ENCODE measurements around the gene FARP1.

FARP1 gene

DNA sequence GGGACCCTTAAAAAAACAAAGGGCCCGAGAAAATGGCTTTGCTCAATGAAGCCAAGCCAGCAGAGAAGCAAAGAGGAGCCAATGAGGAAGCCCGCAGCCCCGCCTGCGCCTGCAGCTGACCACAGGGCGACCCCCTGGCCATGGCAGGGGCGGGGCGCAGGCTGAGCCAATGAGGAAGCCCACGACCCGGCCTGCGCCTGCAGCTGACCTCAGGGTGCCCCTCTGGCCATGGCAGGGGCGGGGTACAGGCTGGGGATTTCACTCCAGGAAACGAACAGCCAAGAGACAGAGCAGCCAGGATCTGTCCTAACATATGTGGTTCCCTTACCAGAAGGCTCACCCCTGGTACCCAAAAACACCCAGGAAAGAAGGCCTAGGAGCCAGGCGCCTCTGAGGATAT is 332.6 kb downstream of the FARP1 start:
- DNase-seq, result no peak

DNA sequence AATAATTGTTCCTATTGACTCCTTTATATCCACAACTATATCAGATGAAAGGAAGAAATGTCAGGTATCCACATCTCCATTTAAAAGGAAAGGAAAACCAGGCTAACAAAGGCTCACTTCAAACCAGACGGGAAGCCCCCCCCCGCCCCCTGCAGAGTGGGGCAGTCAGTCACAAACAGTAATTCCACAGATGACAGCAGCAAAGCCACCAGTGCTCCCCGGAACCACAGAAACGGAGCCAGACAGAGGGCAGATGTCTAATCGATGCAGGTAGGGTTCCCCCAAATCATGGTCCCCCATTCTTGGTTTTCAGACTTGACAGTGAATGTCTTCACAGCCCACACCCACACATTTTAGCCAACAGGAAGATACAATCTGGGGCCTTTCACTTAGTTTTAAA is 333.2 kb downstream of the FARP1 start:
- no peak for DNase-seq

DNA sequence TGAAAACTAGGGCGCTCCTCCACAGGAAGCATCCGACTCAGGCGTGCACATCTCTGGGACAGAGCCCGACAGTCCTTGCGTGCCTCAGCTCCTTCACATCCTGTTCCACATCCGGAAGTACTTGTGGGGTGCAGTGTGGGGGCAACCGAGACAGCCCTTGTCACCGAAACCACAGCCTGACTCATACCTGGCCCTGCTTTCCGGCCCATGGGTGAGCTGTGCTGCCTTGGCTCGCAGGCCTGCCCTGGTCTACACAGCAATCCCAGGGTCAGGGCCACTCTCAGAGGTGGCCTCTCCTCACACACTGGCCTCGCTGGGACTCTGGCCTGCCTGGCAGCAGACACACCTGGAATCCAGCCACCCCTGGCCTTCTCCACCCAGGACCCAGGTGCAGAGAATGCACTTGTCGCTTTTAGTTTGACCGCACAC is 333.7 kb downstream of the FARP1 start:
- DNase-seq, result no peak

DNA sequence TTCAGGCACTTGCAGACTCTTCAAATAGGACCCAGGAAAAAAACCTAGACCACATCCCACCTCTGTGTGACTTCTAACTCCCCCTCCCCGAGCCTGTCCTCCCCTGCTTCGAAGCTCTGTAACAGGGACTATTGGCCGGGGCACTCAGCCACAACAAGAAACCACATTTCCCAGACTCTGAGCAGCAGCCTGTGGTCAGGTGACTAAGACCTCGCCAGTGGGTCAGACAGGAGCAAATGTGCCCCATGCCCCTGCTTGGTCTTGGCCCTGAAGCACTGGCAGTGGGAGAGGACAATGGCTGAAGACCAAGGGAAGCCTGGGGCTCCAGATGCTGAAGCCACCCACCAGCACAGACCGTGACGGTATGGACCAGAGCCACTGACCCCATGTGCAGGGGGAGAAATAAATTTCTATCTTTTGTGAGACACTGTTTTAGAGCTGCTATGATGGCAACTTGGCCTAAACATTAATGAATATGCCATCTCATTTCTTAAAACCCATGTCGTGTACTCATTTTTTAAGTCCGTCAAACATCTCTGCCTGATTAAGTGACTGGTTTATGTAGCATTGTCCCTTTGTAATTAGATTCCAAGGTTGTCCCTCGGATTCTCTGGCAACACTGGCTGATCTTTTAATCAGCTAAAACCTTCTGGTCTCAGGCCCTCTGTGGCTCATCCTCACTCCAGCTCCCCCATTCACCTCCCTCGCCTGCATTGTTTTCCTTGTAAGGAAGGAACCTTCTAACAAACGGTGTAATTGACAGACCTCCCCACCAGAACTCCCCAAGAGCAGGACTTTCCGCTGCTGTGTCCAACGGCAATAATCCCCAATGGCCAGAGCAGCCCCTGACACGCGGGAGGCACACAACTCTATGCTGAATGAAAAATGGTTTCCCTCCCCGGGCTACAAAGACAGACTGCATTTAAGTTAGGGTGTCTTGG is 335.6 kb downstream of the FARP1 start:
- DNase-seq, result no peak

DNA sequence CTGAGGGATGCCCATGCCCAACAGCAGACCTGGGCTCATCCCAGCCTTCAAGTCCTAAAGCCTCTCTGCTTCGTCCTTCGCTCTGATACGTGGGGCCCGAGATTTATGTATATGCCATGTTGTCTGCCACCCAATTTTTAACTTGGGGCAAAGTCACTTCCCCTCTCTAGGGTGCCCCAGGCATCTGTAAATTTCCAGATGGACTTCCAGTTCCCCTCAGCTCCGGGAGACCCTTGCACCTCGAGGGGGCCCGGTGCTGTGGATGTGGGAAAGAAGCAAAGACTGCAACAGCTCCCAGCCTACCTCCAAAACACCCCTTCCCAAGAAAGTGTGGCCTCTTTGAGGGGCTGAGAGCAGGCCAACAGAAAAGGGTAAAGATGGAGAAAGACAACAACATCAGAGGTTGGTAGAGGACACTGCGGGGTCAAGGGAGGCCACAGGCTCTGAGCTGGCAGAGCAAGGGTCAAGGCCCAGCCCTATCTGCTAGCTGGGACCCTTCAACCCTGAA is 336.7 kb downstream of the FARP1 start:
- DNase-seq, result no peak

DNA sequence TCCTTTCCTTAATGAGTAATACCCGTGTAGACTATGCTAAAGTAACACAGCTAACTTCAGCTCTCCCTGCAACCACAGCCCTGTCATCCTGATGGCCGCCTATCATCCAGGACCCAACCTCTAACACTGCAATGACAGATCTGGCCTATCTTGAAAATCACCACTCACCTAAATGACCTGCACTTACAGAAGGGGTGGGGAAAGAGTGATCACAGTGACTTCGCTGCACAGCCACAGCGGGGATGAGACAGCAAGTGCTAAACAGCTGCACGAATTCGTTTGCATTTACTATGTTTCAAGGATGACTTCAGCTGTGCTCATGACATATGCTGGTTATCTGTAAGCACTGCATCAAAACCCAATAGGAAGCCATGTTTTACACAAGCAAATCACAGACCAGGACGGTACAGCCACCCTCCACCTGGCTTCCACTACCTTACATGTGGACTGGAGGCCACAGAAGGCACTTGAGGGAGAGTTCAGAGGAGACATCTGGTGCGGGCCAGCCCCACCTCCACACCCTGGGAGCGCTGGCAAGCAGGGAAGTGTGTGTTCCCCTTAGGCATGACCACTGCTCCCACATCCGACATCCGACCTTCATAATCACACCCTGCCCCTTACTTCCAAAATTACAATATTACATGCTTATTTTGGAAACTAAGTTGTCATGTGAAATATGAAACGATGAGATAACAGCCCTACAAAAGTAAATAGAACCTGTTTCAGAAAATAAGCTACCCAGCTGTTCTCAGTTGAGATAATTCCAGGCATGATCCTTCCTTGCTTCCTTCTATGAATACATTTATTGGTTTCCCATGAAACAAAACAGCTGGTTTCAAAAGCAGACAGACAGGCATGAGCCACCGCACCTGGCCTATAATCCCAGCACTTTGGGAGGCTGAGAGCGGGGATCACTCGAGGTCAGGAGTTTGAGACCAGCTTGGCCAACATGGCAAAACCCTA is 338.3 kb downstream of the FARP1 start:
- no peak for DNase-seq

DNA sequence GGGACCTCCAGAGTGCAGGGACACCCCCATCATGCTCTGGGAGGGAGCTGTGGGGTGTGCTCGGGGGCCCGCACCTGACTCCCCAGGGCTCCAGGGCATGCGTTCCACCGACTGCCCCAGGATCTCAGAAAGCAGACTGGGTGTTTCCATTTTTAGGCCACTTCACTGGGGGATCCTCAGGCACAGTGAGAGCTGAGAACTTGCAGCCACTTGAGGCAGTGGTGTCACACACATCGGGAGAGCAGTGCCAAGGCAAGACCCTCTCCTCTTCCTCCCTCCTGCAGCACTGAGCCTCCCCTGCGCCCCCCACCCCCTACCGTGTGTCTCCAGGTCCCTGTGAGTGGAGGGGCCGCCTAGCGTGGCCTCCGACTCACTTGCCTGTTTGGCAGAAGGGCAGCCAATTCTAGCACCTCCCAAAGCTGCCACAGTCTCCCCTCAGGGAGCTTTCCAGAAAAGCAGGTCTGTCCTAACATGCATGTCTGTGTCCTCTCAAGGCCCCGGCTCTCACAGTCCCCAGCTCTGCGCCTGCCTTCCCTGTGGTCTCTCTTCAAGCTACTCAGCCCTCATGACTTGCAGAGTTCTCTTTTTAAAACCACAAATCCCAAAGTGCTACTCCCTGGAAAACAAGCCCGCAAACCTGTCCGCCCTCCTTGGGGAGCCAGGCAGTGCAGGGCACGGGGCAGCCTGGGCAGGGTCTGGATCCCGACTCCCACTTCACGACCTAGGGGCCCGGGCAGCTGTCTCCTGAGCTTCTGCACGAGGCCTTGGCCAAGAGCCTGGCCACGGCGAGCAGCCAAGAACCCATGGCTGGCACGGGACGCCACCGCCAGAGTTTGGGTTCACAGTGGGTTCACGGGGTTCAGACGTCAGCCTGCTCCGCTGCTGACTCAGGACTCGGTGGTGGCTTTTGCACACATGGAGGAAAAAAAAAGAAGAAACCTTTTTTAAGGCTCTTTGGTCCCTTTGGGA is 339.9 kb downstream of the FARP1 start:
- peak; percentile 86 for DNase-seq

DNA sequence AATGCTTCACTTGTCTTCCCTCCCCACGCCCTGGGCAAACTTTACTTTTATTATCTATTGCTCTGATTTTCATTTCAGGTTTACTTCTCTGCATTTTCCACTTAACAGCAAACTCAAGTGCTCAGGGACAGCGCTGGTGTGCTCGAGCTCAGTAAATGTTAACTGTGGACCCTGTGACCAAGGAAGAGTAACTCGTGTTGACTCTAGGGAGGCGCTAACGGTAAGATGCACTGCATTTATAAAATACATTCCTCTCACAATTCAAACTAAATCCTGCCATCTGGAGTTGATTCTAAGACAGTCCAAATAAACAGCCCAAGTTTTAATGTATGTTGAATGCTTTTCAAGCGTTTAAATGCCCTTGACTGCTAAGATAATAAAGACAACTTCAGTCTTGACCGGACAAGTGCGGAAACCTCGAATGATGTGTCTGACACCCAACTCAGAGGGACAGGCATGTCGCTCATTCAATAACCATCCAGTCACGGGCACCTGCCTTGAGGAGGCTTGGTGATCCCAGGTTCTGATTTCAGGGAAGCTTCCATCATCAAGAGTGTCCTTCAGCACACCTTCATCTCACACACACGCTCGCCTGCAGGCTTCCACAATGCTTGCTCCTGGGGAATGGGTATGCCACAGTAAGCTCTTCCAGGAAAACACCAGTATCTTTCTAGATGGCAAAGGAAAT is 340.9 kb downstream of the FARP1 start:
- peak; percentile 87 for DNase-seq

DNA sequence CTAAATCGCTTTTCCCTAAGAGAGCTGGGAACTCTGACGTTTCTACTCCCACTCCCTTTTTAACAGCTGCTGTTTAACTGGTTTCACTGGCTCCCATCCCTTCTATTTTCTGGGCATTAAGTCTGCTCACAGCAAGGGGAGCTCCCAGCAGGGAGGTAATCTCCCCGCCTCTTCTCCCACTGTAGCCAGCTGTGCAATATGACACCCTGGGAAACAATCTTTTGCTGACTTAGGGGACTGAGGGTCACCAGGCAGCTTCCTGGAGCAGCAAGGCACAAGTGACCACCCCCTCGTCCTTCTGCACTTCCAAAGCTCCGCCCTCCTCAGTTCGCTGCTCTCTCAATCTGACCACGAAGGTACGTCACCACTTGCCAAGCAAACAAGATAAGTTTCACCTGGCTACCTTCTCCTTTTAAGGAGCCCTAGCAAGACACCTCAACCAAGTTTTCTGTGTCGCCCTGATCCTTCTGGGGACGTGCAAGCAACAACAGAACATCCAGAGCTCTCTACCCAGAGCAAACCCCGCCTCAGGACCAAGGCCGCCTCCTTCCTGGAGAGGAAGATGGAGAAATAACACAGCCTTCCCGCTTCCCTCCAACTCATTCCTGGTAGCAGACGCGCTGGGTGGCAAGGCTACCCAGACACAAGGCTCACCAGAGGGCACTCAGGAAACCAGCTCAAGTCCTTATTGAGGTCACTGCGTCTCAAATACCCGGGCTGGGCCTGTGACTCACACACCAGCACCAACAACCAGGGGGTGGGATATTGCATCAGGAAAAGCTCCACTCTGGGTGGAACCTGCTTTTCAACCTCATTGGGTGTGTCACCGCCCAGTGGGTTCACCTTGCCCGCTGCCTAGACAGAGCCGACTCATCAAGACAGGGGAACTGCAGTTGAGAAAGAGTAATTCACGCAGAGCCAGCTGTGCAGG is 341.7 kb downstream of the FARP1 start:
- peak; percentile 99 for DNase-seq

DNA sequence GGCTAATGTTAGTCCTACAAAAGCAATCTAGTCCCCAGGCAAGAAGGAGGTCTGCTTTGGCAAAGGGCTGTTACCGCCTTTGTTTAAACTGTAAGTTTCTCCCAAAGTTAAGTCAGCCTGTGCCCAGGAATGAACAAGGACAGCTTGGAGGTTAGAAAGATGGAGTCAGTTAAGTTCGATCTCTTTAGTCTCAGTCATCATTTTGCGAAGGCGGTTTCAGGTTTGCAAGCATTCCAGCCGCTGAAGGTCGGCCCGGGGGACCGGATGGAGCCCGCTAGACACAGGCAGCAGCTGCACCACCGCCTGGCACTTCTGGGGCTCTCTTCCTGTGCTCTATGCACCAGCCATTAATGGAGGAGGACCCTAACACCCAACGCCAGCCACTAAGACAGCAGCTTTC is 342.7 kb downstream of the FARP1 start:
- no peak for DNase-seq

DNA sequence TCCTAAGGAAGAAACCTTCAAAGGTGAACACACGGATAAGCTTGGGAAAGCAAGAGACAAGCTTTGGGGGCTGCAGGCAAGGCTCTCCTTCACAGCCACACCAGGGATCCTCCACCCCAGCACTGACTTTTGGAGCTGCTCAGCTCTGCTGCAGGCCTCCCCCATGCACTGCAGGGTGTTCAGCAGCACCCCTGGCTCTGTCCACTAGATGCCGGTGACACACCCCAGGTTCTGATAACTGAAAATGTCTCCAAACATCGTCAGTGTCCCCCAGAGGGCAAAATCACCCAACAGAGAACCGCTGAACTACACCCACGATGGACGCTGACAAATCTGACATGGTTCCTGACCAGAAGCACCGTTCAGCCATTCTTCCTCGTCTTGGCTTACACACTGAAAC is 343.5 kb downstream of the FARP1 start:
- DNase-seq, result no peak

DNA sequence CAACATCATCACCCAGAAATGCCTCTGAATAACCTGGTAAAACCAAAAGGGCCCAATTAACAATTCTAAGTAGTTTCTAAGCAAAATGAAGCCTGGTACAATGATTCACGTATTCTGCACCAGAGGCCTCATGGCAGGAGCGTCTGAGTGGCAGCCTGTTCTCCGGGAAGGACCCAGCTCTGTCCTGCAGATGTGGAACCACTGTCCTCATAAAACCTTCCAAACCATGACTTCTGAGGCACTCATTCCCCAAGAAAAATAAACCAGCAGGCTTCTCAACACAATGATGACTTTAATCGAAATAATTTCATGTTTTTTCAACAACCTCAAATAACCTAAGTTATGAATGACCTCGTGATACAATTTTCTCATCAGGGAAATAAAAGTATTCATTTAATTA is 344.1 kb downstream of the FARP1 start:
- DNase-seq, result no peak

DNA sequence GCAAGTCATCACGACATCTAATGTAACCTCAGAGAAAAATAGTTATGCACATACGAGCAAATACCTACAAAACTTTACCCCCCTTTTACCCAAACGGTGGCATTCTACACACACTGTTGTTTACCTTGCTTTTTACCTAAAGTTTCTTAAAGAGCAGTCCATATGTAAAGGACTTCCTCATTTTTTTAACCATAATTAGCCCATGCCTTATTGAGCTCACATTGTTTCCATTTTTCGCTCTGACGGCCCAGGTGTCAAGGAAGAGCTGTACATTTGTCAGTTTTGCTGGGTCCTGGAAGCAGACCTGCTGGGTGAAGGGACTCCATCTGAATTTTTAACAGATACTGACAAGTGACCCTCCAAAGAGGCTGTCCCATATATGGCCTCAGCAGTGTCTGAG is 344.6 kb downstream of the FARP1 start:
- DNase-seq, result no peak

DNA sequence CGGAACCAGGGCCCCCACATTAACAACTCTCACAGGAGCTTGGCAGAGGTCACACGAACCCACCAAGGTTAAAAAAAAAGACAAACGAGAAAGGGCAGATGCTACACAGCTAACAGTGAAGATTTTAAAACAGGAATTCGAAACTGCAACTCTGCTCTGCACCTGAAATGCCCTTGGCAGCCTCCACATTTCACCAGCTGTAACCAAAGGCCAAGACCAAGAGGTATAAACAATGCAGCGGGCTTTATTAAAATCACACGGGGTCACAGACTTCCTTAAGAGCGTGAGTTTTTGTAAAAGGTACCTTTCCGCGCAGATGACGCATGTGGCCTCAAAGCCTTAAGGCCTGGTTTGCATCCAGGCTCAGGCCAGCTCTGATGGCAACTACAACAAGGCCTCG is 345.8 kb downstream of the FARP1 start:
- no peak for DNase-seq

DNA sequence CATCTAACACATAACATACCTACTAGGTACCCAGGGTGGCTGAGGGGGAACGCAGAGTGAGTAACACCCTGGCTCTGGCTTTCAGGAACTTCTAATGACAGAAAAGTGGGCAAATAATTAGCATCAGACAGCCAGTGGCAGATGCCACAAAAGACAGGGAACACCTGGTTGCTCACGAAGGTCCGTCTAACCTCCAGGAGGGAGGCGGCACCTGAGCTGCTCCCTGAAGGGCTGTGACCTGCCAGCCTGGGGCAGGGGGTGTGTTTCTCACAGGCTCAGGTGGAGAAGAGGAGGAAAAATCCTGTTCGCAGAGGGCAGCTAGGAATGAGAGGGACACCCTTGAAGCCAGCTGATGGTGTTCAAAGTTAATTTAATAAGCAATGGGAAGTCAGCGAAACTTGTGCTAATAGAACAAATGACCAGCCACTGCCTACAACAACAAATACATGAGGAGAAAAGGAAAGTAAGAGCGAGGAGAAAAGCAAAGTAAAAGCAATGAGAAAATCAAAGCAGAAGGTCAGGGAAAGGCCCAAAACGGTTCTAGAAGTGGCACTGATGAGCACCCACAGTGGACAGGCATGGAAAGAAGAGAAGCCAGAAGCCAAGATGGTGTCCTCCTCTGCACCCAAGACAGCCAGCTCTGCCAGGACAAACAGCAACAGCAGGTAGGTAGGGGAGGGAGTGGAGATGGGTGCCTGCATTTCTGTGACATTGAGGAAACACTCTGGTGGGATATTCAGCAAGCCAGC is 346.7 kb downstream of the FARP1 start:
- DNase-seq, result no peak

DNA sequence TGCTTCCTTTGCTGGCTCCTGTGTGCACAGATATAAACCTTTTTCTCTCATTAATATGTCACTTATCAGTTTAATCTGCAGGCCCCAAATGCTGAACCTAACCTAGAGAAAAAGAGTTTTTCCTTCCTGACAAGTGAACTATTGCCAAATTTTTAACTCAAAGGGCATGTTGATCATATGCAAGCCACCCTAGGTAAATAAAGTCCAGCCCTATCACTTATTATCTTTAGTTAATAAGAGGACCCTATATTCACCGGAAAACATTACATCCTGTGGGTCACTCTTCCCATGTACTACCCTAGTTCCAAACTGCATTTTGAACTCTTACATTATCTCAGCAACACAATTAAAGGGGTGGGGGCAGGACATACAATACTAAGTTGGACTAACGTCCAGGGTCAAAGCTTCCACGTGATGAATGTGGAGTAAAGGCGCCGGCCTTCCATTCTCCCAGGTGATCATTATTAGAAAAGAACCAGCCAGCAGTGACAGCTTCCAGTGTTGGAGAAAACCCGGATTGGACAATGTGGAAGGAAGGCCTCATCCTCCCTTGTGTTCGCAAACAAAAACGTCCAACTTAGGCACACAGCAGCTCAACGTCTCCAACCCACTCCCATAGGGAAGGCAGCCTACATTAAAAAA is 347.4 kb downstream of the FARP1 start:
- no peak for DNase-seq

DNA sequence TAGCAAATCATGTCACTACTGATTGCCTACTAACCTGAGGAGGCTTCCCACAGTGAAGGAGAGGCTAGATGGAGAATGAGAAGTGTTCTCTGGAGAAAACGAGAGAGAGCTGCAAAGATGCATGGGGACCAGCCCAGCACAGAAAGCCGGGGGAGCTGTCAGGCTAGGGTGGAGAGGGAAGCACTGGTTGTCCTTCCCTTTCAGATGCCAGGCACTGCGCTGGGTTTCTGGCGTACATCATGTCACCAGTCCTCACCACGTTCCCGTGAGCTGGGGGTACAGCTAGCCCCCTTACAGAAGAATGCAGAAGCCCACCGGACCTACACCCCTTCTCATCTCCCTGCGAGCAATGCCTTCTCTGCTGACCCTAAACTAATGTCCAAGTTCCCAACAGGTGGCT is 348.0 kb downstream of the FARP1 start:
- DNase-seq, result no peak

DNA sequence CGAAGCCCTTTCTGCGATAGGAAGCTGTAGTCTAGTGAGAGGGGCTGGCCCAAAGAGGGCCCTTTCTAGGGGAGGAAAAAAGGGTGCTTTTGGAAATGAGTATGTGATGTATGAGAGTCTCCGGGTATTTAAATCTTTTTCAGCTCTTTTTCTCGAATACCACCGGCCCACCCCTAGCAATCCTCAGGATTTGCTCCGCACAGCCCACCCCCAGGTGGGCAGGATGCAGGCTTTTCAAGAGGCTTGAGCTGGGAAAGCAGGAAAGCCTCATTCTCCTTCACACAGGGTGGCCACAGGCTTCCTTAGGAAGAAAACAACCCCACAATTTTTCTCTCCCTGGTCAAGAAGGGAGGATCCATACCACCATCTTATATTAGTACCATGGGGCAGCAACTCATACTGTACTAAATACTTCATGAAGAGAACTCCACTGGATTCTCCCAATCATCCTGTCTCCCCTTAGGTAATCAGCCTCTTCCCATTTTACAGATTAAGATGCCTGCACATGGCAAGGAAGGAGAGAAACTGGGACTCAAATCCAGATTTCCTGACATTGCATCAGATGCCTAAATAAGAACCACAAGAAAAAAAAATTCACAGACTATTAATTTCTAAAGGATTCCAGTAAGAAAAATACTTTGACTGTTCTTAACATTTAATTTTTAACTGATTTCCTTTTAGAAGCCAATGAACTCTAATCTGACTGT is 349.6 kb downstream of the FARP1 start:
- no peak for DNase-seq
